K562 (cell line): ENCODE measurements around the gene ACAA2.

Experiments
- ESRRA ChIP-seq: fragments of 450-650 bp; IDR thresholded peaks from 2 replicates; pipeline ENCODE4 v1.6.1; 2014; ENCODE audit warnings: low read depth, mild to moderate bottlenecking, moderate library complexity, borderline replicate concordance
- MAX ChIP-seq: sonication (generic); formaldehyde crosslinking; IDR thresholded peaks from 2 replicates; pipeline ENCODE4 v1.9.0; 2022; ENCODE audit warnings: mild to moderate bottlenecking, missing genetic modification reagents
- WHSC1 ChIP-seq: IDR thresholded peaks from one replicate; pipeline ENCODE4 v1.6.1; 2012; ENCODE audit warnings: low read length, control low read depth, inconsistent platforms

GRCh38 chr18:49763590-49763989 lies 49.7 kb downstream of the ACAA2 start:
- TF ChIP-seq WHSC1 = no peak
- TF ChIP-seq ESRRA = no peak
- TF ChIP-seq MAX (CRISPR knock-in tag) = no peak
